Retinal pigment epithelial cell (primary cell): ENCODE measurements around the gene HERPUD1.
A peak's percentile ranks its signal among the peaks of the same experiment; 100 is the strongest.
"Not testable (repeated sequence)": the region's sequence is repeated elsewhere in the genome, so short reads cannot be mapped to it uniquely, and the experiment has no call there.

Source experiments
- DNase-seq: peaks from one replicate; pipeline ENCODE4 v3.0.0-alpha.2; 2010; ENCODE audit warnings: low read depth
- H3K4me3 ChIP-seq: 2 replicates; pipeline ENCODE4 v1.5.1; 2011; ENCODE audit warnings: mild to moderate bottlenecking, low read length, control low read depth, moderate library complexity
- CTCF ChIP-seq: conservative IDR thresholded peaks from 2 replicates; pipeline ENCODE4 v1.5.1; 2011; ENCODE audit warnings: low read depth, low read length, control low read depth, inconsistent platforms

The HERPUD1 gene

GRCh38 chr16:56929639-56930038 lies 2.3 kb upstream of the HERPUD1 start:
- TF ChIP-seq CTCF = no peak
- no peak overlapping the region for H3K4me3 ChIP-seq
- DNase-seq = no peak

- H3K4me3 ChIP-seq = no peak overlapping the region
- DNase-seq = no peak
- no peak for TF ChIP-seq CTCF
Observed at GRCh38 chr16:56930486-56931270, 1.3 kb upstream of the HERPUD1 start.

- no peak for DNase-seq
- H3K4me3 ChIP-seq = peak overlapping the region; percentile 45
- no peak for TF ChIP-seq CTCF
Observed at GRCh38 chr16:56931271-56931891, 561 bp upstream of the HERPUD1 start.

DNA sequence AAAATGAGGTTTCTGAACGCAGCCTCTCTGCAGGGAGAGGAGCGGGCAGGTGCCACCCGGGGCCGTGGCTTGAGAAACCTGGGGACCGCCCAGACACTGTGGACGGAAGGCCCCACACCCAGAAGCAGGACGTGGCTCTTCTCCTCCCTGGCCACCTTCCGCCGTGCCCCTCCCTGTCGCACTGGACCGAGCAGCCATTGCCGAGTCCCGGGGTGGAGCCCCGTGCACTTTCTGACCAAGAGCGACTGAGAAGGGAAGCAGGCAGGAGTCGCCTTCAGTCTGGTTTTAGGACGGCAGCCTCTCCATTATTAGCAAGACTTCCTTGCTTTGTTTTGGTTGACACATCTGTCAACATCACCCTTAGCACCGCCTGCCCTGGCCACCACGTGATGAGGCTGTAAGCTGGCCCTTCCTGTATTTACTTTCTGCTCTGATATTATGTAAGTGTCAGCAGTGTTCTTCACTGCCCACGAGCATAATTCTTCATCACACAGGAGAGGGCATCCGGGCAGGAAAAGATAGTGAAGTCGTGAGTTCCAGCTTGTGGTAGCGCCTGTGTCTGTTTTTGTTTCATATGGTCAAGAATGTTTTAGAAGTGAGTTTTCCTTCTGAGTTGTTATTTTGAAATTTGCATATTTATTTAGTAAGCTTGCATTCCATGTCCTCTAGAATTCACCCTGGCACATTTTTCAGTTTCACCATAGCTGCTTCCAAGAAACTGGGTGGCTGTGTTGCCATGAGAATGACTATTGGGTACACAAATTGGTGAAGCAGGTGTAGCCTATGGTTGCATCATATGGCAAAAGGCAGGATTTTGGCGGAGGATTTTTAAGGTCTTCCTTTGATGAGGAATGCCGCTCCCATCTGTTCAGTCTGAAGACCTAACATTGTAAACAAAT lies 1.0 kb downstream of the HERPUD1 start:
- TF ChIP-seq CTCF = no peak
- peak; percentile 56 for DNase-seq
- peak overlapping the region; percentile 99 for H3K4me3 ChIP-seq

GRCh38 chr16:56933828-56934598 lies 2.1 kb downstream of the HERPUD1 start:
- peak overlapping the region; percentile 99 for H3K4me3 ChIP-seq
- no peak for TF ChIP-seq CTCF
- DNase-seq = no peak

- peak overlapping the region; percentile 99 for H3K4me3 ChIP-seq
- DNase-seq = not testable (repeated sequence)
Observed at GRCh38 chr16:56934599-56935145, 2.7 kb downstream of the HERPUD1 start.
